Right renal pelvis (tissue), 4 donors: ENCODE measurements around the gene OPHN1. TPM values are rescaled to one million over a fixed set of nuclear protein-coding genes. Genes with fewer than 3 reads are reported as not detected.
"Not testable (repeated sequence)": the region's sequence is repeated elsewhere in the genome, so short reads cannot be mapped to it uniquely, and the experiment has no call there.

Experiments used
- DNase-seq, 4 donors: peaks; one replicate each; pipeline ENCODE4 v3.0.0-alpha.2; 2013; ENCODE audit warnings: low read depth in 4 of 4, low spot score in 3 of 4, missing footprints in 1 of 4
- polyA plus RNA-seq, 4 donors: library from polyadenylated mRNA; unstranded; fragments of 120-200 nt; gene quantifications; one replicate each; pipeline ENCODE4 v1.2.1, GENCODE V29; 2013; ENCODE audit not compliant: insufficient read length in 4 of 4

The OPHN1 gene
- polyA plus RNA-seq, 4 donors = 7.2 to 13.7 (median 8.0) TPM

GRCh38 chrX:68372665-68373064 is 60.6 kb downstream of the OPHN1 start:
- DNase-seq = no peak

- no peak for DNase-seq
Observed at GRCh38 chrX:68369559-68369958, 63.7 kb downstream of the OPHN1 start.

- DNase-seq = peak; percentile 3 to 22 (median 8)
Observed at GRCh38 chrX:68365341-68365740, 68.0 kb downstream of the OPHN1 start.

GRCh38 chrX:68363984-68364383 is 69.3 kb downstream of the OPHN1 start:
- no peak for DNase-seq

GRCh38 chrX:68358679-68359078 is 74.6 kb downstream of the OPHN1 start:
- DNase-seq = no peak

GRCh38 chrX:68355629-68355920 is 77.7 kb downstream of the OPHN1 start:
- no peak for DNase-seq

GRCh38 chrX:68354879-68355628 is 78.2 kb downstream of the OPHN1 start:
- DNase-seq = no peak

GRCh38 chrX:68345025-68345424 is 88.3 kb downstream of the OPHN1 start:
- no peak for DNase-seq

GRCh38 chrX:68343551-68343950 is 89.7 kb downstream of the OPHN1 start:
- no peak for DNase-seq

- DNase-seq = no peak
Observed at GRCh38 chrX:68332201-68332731, 101.0 kb downstream of the OPHN1 start.

GRCh38 chrX:68326841-68327240 is 106.5 kb downstream of the OPHN1 start:
- DNase-seq = not testable (repeated sequence)

GRCh38 chrX:68307769-68308168 is 125.5 kb downstream of the OPHN1 start:
- DNase-seq = no peak

- DNase-seq = no peak
Observed at GRCh38 chrX:68304602-68305001, 128.7 kb downstream of the OPHN1 start.

- DNase-seq = no peak
Observed at GRCh38 chrX:68299898-68300297, 133.4 kb downstream of the OPHN1 start.

GRCh38 chrX:68292471-68292870 is 140.8 kb downstream of the OPHN1 start:
- no peak for DNase-seq

GRCh38 chrX:68288127-68288526 is 145.2 kb downstream of the OPHN1 start:
- no peak for DNase-seq

GRCh38 chrX:68287419-68287818 is 145.9 kb downstream of the OPHN1 start:
- no peak for DNase-seq

- no peak for DNase-seq
Observed at GRCh38 chrX:68286980-68287379, 146.3 kb downstream of the OPHN1 start.

- no peak for DNase-seq
Observed at GRCh38 chrX:68286076-68286475, 147.2 kb downstream of the OPHN1 start.

- no peak for DNase-seq
Observed at GRCh38 chrX:68284281-68284904, 148.9 kb downstream of the OPHN1 start.

- DNase-seq = no peak
Observed at GRCh38 chrX:68273887-68274286, 159.4 kb downstream of the OPHN1 start.

GRCh38 chrX:68264793-68265192 is 168.5 kb downstream of the OPHN1 start:
- DNase-seq = not testable (repeated sequence)
